ENCODE results near the gene ELL. TPM values are rescaled to one million over a fixed set of nuclear protein-coding genes. Genes with fewer than 3 reads are reported as not detected.

Gene ELL
- total RNA-seq, 4 donors from 2014 or later = 5.9 to 12.8 (median 9.9) TPM

DNA sequence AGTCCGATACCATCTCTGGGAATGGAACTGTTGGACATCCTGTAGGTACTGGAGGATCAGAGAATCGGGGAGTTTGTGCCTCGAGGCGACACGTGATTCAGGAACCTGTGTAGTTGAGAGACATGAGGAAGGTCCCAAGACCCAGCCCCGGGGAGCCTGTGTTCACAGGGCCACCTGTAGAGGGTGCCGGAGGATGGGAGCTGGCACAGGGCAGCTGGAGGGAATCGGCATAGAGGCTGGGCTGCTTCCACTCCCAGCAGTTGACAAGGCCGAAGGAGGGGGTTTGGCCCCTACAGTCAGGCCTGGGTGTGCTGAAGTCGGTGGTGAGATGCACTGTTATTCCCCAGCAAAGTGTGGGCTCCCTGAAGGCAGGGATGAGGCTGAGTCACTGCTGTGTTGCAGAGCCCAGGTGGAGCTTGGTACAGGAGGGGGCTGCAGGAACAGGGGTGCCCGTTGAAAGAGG is 81.4 kb downstream of the ELL start:
- intact Hi-C loops (cut with DNase I) = no loop called here
- no peak for DNase-seq

DNA sequence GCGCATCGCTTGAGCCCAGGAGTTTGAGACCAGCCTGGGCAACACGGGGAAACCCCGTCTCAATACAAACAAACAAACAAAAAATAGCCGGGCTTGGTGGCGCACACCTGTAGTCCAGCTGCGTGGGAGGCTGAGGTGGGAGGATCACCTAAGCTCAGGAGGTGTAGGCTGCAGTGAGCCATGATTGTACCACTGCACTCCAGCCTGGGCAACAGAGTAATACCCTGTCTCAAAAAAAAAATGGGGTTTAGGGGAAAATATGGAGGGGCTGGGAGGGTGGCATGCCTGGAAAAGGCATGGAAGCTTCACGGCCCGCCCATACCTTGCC is 82.0 kb downstream of the ELL start:
- peak overlapping the region in 1 of 4 donors; percentile 6 for H3K27ac ChIP-seq
- no peak for TF ChIP-seq CTCF (IDR thresholded peaks at IDR 0.05)
- no peak for TF ChIP-seq POLR2A (IDR thresholded peaks at IDR 0.05)
- peaks cover 0 to 16% (median 0%) of the 10 kb centered on the region in 4 donors for H3K27me3 ChIP-seq
- peaks cover 7 to 31% (median 16%) of the 10 kb centered on the region in 3 donors for H3K36me3 ChIP-seq
- 47 to 78% methylated on average over 5 to 8 of the region's 9 CpGs for WGBS, 2 donors
- DNase-seq = no peak
- intact Hi-C loops (cut with DNase I) = no loop called here
- H3K9me3 ChIP-seq = no peaks in the 10 kb centered on the region
- peaks cover 20 to 52% (median 34%) of the 10 kb centered on the region in 3 donors for H3K4me1 ChIP-seq
- no peak overlapping the region for H3K4me3 ChIP-seq

More for the DNA sequence above, 81.4 kb downstream of the ELL start:
- no peaks in the 10 kb centered on the region for H3K9me3 ChIP-seq
- 41 to 55% methylated on average over 8 to 9 of the region's 11 CpGs for WGBS, 2 donors
- peaks cover 20 to 46% (median 34%) of the 10 kb centered on the region in 3 donors for H3K4me1 ChIP-seq
- peak overlapping the region in 1 of 4 donors; percentile 34 for H3K27ac ChIP-seq
- H3K36me3 ChIP-seq = peaks cover 10 to 31% (median 21%) of the 10 kb centered on the region in 3 donors
- no peak overlapping the region for H3K4me3 ChIP-seq
- TF ChIP-seq CTCF (IDR thresholded peaks at IDR 0.05) = peak in 3 of 6 experiments; percentile 5 to 24 (median 11)
- TF ChIP-seq POLR2A (IDR thresholded peaks at IDR 0.05) = no peak
- peaks cover 0 to 16% (median 0%) of the 10 kb centered on the region in 4 donors for H3K27me3 ChIP-seq

- no peak for TF ChIP-seq POLR2A (IDR thresholded peaks at IDR 0.05)
- TF ChIP-seq CTCF (IDR thresholded peaks at IDR 0.05) = no peak
- no peak for DNase-seq
- peaks cover under 1 to 25% (median 9%) of the 10 kb centered on the region in 3 donors for H3K36me3 ChIP-seq
- H3K27ac ChIP-seq = peak overlapping the region; percentile 65 to 84 (median 78)
- H3K27me3 ChIP-seq = peaks cover 0 to 16% (median 0%) of the 10 kb centered on the region in 4 donors
- intact Hi-C loops (cut with DNase I) = no loop called here
- no peaks in the 10 kb centered on the region for H3K9me3 ChIP-seq
- H3K4me1 ChIP-seq = peaks cover 20 to 57% (median 34%) of the 10 kb centered on the region in 3 donors
- WGBS, 2 donors = 28 to 37% methylated on average over 5 to 12 of the region's 13 CpGs
- peak overlapping the region in 1 of 4 donors; percentile 62 for H3K4me3 ChIP-seq
Observed at GRCh38 chr19:18439025-18439909, 82.6 kb downstream of the ELL start.

DNA sequence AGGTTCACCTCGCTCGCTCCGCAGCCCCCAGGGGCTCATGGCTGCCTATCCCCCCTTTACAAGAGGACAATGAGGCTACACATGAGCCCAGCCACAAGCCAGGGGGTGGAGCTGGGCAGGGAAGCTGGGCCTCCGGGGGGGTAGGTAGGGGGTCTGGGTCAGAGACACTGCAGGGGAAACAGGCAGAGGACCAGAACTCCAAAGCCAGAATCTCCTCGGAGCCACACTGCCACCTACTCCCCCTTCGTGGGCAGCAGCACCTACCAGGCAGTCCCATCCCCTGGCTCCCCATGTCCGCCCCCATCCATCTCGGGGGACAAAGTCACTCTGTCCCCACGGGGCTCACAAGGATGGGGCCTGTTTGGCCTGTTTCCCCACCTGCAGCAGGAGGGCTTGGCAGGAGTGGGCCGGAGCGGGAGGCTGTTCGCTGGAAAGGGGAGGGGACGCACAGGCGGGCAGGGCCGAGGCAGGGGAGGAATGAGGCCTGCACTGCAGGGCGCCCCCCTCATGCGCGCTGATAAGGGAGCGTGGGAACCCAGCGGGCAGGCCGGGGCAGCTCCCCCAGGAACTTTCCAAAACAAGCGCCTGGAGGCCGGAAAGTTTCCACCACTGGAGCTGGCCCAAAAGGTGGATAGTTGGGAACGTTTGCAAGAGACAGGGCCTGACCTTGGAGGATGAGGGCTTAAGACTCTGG is 83.4 kb downstream of the ELL start:
- Histone ChIP-seq H3K4me3 (peak overlapping the region; percentile 39 to 71 (median 58)), H3K27ac (peak overlapping the region; percentile 65 to 84 (median 78)), H3K36me3 (peaks cover 0 to 17% (median 2%) of the 10 kb centered on the region in 3 donors), H3K27me3 (peaks cover 0 to 16% (median 0%) of the 10 kb centered on the region in 4 donors), H3K9me3 (no peaks in the 10 kb centered on the region), H3K4me1 (peaks cover 25 to 65% (median 37%) of the 10 kb centered on the region in 3 donors)
- intact Hi-C loops (cut with DNase I) = no loop called here
- WGBS, 2 donors = no CpG with 5 or more reads among the region's 24 CpGs
- TF ChIP-seq CTCF (IDR thresholded peaks at IDR 0.05) (no peak), POLR2A (IDR thresholded peaks at IDR 0.05) (no peak)
- no peak for DNase-seq

Data from esophagus squamous epithelium (tissue), 5 donors.